Measurements from ENCODE around the gene TPM2.
"Not testable (repeated sequence)": the region's sequence is repeated elsewhere in the genome, so short reads cannot be mapped to it uniquely, and the experiment has no call there.

TPM2 gene

DNA sequence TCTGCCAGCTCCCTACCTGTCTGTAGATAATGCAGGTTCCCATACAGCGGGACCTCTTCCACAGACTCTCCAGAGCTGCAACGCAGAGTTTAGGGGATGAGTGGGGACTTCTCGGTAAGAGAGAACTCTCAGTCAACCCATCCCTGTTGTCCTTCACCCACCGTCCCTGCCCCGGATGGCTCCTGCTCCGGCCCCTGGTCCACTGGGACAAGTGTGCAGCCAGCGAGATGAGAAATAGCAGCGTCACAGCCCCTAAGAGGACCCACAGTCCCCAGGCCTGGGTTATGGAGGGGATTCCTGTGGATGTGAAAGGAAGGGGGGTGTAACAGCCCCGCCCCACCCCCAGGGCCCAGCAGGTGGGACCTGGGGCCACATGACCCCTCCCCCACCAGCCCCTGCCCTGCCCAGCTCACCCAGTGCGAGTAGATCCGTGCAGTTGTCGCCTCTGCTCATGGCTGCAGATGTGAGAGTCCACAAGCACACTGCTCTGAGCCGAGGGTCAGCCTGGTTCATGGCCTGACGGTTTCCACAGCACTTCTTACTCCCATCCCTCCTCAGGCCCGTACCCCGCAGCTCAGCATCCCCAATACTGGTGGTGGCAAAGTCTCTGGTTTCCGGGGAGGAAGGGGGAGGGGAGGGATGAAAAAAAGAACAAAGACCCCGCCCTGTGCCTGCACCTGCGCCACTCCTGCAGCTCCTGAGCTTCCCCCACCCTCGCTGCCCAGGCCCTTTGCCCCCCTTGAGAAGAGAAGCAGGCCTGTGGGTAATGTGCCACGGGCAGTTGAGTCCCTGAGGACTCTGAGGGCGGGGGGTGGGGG, 39.2 kb downstream of the TPM2 start, which contains the start of gene SIT1:
SIT1 (minus strand) TSS at position 591 of the 818 bp plus-strand sequence; CDS start at position 513, 78 bp downstream.
- no peak for DNase-seq

DNA sequence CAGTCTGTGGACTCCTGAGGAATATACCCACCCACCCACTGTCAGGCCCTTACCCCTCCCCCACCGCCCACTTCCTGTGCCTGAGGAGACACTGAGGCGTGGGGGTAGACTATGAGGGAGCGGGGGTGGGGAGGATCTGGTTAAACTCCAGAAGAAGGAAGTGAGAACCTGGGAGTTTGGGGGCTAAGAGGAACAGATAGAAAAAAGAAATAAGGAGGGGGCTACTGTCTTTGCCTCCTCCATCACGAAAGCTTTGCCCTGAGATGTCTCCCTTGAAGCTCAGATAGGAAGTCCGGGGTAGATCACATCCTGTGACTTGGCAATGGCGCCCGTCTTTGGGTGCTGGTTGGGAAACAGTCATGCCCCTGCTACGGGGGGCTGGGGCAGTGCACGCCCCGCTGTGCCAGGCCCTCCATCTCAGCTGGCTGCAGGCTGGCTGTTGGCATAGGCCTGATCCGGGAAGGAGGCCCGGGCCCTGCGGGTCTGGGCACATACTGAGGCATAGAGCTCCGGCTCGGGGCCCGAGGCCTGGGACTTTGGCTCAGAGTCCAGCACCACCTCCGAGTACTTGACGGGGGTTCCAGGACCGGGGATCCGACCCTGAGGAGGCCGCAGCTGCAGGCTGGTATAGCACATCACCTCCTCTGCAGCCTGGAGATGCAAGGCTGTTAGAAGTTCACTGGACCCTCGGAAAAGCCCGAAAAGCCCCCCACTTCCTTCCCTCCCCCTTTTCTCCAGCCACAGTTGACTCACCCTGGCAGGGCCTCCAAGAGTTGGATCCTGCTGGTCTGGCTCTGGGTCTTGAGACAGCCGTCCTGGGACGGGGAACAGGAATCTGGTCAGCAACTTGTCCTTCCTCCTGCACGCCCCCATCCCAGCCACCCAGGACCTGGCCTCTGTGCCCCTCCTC, 40.0 kb downstream of the TPM2 start:
- DNase-seq, result peak; percentile 55

DNA sequence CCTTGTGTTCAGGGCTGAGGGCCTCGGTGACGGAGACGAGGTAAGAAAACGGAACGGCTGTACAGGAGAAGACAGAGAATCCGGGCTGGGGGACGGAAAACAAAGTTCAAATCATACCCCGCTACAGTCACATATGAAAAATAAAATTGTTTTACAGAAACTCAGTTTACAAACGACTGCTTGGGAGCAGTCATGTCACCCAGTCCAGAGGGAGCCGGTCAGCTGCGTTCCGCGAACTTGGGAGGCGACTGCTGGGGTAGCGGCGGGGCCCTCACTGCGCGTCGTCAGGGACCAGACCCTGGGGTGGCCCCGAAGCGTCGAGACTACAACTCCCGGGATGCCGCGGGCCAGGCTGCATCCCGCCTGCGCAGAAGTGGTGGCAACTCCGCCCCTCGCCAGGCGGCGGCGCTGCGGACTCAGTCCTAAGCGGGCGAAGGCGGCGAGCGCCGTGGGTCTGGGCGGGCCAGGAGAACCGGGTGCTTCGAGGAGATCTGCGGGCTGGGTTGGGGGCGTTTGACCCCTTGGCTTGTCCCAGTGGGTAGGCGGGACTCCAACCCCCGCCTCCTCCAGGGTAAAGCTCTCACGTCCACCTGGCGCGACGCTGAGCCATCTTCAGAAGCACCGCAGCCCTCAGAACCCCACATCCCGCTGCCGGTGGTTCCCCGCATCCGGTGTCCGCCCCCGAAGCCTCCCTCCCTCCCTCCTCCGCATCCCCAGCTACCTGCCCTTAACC, 43.0 kb downstream of the TPM2 start:
- DNase-seq, result peak; percentile 97

- DNase-seq, result no peak
Measured at GRCh38 chr9:35646153-35646532, 43.6 kb downstream of the TPM2 start.

DNA sequence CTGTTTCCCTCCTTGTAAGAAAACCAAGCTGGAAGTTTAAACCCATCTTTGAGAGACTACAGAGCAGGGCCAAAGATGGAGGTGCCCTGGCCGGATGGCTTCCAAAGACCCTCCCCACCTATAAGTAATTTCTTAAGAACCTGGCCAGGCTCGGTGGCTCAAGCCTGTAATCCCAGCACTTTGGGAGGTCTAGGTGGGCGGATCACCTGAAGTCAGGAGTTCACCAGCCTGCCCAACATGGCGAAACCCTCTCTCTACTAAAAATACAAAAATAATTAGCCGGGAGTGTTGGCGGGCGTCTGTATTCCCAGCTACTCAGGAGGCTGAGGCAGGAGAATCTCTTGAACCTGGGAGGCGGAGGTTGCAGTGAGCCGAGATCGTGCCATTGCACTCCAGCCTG, 44.0 kb downstream of the TPM2 start:
- DNase-seq, result not testable (repeated sequence)

DNA sequence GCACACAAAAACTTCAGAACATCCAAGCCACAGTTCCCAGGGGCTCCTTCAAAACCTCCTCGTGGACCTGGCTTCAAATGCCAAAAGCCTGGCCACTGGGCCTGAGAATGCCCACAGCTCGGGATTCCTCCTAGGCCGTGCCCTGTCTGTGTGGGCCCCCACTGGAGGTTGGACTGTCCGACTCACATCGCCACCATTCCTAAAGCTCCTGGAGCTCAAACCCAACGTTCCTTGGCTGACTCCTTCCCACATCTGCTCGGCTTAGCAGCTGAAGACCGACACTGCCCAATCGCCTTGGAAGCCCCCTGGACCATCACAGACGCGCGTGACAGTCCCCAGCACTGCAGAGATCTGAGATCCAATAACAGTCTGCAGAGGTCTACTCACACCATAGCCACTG, 46.7 kb downstream of the TPM2 start:
- DNase-seq, result no peak

DNA sequence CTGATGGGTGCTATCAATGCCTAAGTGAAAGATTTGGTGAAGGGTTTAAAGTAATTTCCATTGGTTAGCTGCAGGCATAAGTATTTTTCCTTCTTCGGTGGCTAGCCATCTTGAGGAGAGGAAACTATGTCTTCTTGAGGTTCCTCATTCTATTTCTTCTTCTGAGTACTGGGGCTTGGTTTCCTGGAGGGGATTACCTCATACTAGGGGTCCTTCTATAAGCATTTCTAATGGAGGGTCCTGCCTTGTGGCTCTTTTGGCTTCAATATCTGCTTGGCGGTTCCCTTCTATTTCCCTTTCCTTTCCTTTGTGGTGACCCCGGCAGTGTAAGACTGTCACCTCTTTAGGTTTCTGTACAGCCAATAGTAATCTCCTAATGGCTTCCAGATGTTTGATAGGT, 48.2 kb downstream of the TPM2 start:
- not testable (repeated sequence) for DNase-seq

DNA sequence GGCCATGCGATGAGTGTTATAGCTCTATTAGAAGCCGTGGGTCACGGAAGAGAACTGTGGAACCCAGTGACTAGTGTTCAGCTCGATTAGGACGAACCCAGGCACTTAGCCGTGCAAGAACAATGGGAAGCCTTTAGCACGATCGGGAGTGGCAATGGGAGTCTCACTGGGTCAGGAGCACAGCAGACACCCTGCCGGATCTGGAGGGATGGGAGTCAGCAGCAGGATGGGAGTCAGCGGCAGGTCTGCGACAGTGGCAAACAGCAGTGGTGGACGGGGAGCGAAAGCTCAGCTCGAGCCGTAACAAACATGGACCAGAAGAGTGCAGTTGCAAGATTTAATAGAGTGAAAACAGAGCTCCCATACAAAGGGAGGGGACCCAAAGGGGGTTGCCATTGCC, 49.3 kb downstream of the TPM2 start:
- DNase-seq, result not testable (repeated sequence)

DNA sequence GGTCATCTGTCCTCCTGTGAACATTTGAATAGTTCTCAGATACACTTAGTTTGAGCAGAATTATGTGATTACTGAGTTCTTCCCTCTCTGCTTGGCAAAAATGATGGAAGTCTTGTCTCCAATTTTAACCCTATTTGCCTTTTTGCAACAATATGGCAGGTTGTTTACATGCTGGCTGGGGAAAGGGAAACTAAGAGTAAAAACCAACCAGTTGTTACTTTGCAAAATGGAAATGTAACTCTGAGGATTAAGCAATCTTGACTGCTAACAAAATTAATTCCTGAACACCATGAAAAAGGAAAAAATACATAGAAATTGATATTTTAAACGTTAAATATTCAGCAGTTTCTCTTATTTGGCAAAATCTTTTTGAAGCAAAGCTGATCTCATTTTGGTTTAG, 50.1 kb downstream of the TPM2 start:
- peak; percentile 66 for DNase-seq

GRCh38 chr9:35639225-35639624, 50.5 kb downstream of the TPM2 start:
- DNase-seq, result peak; percentile 72

- not testable (repeated sequence) for DNase-seq
Measured at GRCh38 chr9:35638751-35639150, 51.0 kb downstream of the TPM2 start.

DNA sequence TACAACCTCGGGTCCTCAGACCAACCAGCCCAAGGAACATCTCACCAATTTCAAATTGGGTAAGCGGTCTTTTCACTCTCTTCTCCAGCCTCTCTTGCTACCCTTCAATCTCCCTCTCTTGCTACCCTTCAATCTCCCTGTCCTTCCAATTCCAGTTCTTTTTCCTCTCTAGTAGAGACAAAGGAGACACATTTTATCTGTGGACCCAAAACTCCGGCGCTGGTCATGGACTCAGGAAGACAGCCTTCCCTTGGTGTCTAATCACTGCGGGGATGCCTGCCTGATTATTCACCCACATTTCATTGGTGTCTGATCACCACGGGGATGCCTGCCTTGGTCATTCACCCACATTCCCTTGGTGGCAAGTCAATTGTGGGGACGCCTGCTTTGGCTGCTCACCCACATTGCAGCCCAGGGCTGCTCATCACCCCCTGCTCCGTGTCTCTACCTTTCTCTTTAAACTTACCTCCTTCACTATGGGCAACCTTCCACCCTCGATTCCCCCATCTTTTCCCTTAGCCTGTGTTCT, 52.2 kb downstream of the TPM2 start:
- not testable (repeated sequence) for DNase-seq

DNA sequence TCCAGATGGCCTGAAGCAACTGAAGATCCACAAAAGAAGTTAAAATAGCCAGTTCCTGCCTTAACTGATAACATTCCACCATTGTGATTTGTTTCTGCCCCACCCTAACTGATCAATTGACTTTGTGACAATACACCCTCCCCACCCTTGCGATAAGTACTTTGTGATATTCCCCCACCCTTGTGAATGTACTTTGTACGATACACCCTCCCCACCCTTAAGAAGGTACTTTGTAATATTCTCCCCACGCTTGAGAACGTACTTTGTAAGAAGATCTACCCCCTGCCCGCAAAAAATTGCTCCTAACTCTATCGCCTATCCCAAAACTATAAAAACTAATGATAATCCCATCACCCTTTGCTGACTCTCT, 52.9 kb downstream of the TPM2 start:
- DNase-seq, result not testable (repeated sequence)

- peak; percentile 72 for DNase-seq
Measured at GRCh38 chr9:35636135-35636876, 53.4 kb downstream of the TPM2 start.

- DNase-seq, result no peak
Measured at GRCh38 chr9:35635730-35636129, 54.0 kb downstream of the TPM2 start.

All from suppressor macrophage treated with lipopolysaccharide for 4 hours (primary cell).